GM12891 (cell line): ENCODE data around the gene HIPK1.

ENCODE experiments used
- PAX5 ChIP-seq: IDR thresholded peaks from 2 replicates; pipeline ENCODE4 v1.6.1; 2011; ENCODE audit warnings: low read length, moderate library complexity, mild to moderate bottlenecking; ENCODE audit not compliant: insufficient read depth, severe bottlenecking
- POLR2A ChIP-seq: IDR thresholded peaks from 2 replicates; pipeline ENCODE4 v1.6.1; 2011; ENCODE audit warnings: low read depth, low read length, control low read depth
- POLR2AphosphoS5 ChIP-seq: IDR thresholded peaks from 2 replicates; pipeline ENCODE4 v1.6.1; 2011; ENCODE audit warnings: low read depth, low read length, control low read depth
- POU2F2 ChIP-seq: IDR thresholded peaks from 2 replicates; pipeline ENCODE4 v1.6.1; 2011; ENCODE audit warnings: low read depth, mild to moderate bottlenecking, control low read depth, low read length, moderate library complexity
- SPI1 ChIP-seq: IDR thresholded peaks from 2 replicates; pipeline ENCODE4 v1.6.1; 2011; ENCODE audit warnings: low read depth, low read length, control low read depth
- TAF1 ChIP-seq: IDR thresholded peaks from 2 replicates; pipeline ENCODE4 v1.6.1; 2011; ENCODE audit warnings: low read depth, low read length, control low read depth

- no peak for TF ChIP-seq POLR2A
- no peak for TF ChIP-seq POLR2AphosphoS5
- no peak for TF ChIP-seq POU2F2
- TF ChIP-seq TAF1, result no peak
- TF ChIP-seq SPI1, result no peak
- no peak for TF ChIP-seq PAX5
Measured at GRCh38 chr1:113945329-113945728, 16.2 kb downstream of the HIPK1 start.
